GM12878 (cell line): ENCODE measurements around the gene ARAP1. TPM values are rescaled to one million over a fixed set of nuclear protein-coding genes. Genes with fewer than 3 reads are reported as not detected.

Experiments
- CHD2 ChIP-seq: IDR thresholded peaks from 2 replicates; pipeline ENCODE4 v1.6.1; 2011; ENCODE audit warnings: low read depth, low read length, improper control_type of control experiment, borderline replicate concordance
- EP300 ChIP-seq, 2 experiments: fragments of 150-350 bp in 1 of 2; IDR thresholded peaks; 2 replicates each; pipeline ENCODE4 v1.6.1; 2011 to 2012; ENCODE audit warnings: low read depth in 2 of 2, low read length in 2 of 2, borderline replicate concordance in 1 of 2, improper control_type of control experiment in 1 of 2, inconsistent platforms in 1 of 2; ENCODE audit not compliant: control insufficient read depth in 1 of 2
- HDAC2 ChIP-seq: fragments of 200-600 bp; sonication (generic); IDR thresholded peaks from 2 replicates; pipeline ENCODE4 v1.6.1; 2017
- JUNB ChIP-seq: IDR thresholded peaks from 2 replicates; pipeline ENCODE4 v1.6.1; 2016; ENCODE audit warnings: antibody characterized with exemption, mild to moderate bottlenecking
- MYB ChIP-seq: fragments of 150-350 bp; IDR thresholded peaks from 2 replicates; pipeline ENCODE4 v1.6.1; 2014; ENCODE audit warnings: mild to moderate bottlenecking, low read depth, low read length, borderline replicate concordance
- NFYB ChIP-seq: IDR thresholded peaks from 2 replicates; pipeline ENCODE4 v1.6.1; 2011; ENCODE audit warnings: low read depth, mild to moderate bottlenecking, low read length, improper control_type of control experiment, moderate library complexity; ENCODE audit not compliant: insufficient read depth
- RB1 ChIP-seq: fragments of 450-650 bp; formaldehyde crosslinking; IDR thresholded peaks from 2 replicates; pipeline ENCODE4 v1.6.1; 2017; ENCODE audit warnings: mild to moderate bottlenecking, borderline replicate concordance
- SIN3A ChIP-seq: IDR thresholded peaks from 2 replicates; pipeline ENCODE4 v1.6.1; 2012; ENCODE audit warnings: low read depth, low read length, improper control_type of control experiment
- ZNF207 ChIP-seq: fragments of 450-650 bp; IDR thresholded peaks from 2 replicates; pipeline ENCODE4 v1.6.1; 2014; ENCODE audit warnings: antibody characterized with exemption, mild to moderate bottlenecking, borderline replicate concordance
- ZNF274 ChIP-seq: IDR thresholded peaks from one replicate; pipeline ENCODE4 v1.8.0; 2011; ENCODE audit not compliant: insufficient read length, insufficient read depth
- ZSCAN29 ChIP-seq: fragments of 450-650 bp; IDR thresholded peaks from 2 replicates; pipeline ENCODE4 v1.6.1; 2017; ENCODE audit warnings: mild to moderate bottlenecking, moderate library complexity
- polyA plus RNA-seq, 11 experiments: library from polyadenylated mRNA; depleted of rRNA in 4 of 11; unstranded in 6 of 11; stranded (reverse) in 5 of 11; fragments of >200 nt; fragmentation: Nextera tagmentation in 4 of 11; fragmentation: Illumina TruSeq in 1 of 11; extraction: Ambion mirVana in 4 of 11; extraction: Trizol in 1 of 11; gene quantifications; 1 replicate in 1 of 11; 2 replicates in 10 of 11; pipeline versions ENCODE4 v1.2.1 to v1.2.3, GENCODE V29; 2011 to 2016; ENCODE audit warnings: inconsistent platforms in 2 of 11, missing spikeins in 2 of 11, low read depth in 1 of 11
- total RNA-seq, 4 experiments: library from RNA; depleted of rRNA in 3 of 4; stranded (reverse); fragments of >200 nt in 3 of 4; fragmentation: Illumina TruSeq in 1 of 4; extraction: Trizol in 1 of 4; gene quantifications; 2 replicates each; pipeline versions ENCODE4 v1.2.1 to v1.2.3, GENCODE V29; 2013 to 2021
- TF ChIP-seq, protein P1 (sequence below): IDR thresholded peaks from 2 replicates; pipeline ENCODE4 v1.6.1; 2012; ENCODE audit warnings: low read depth, low read length, improper control_type of control experiment
- TF ChIP-seq, protein P2 (sequence below): fragments of 450-650 bp; IDR thresholded peaks from 2 replicates; pipeline ENCODE4 v1.6.1; 2018; ENCODE audit warnings: borderline replicate concordance, mild to moderate bottlenecking; ENCODE audit not compliant: partially characterized antibody
- TF ChIP-seq, protein P3 (sequence below): fragments of 450-650 bp; IDR thresholded peaks from 2 replicates; pipeline ENCODE4 v1.6.1; 2016; ENCODE audit warnings: mild to moderate bottlenecking
- TF ChIP-seq, protein P4 (sequence below): fragments of 450-650 bp; IDR thresholded peaks from 2 replicates; pipeline ENCODE4 v1.6.1; 2016; ENCODE audit warnings: mild to moderate bottlenecking
- TF ChIP-seq, protein P5 (sequence below): IDR thresholded peaks from 2 replicates; pipeline ENCODE4 v1.6.1; 2012; ENCODE audit warnings: mild to moderate bottlenecking, low read depth, low read length
- TF ChIP-seq, protein P6 (sequence below): IDR thresholded peaks from 2 replicates; pipeline ENCODE4 v1.6.1; 2012; ENCODE audit warnings: low read length, inconsistent platforms

Gene ARAP1
- total and polyA plus RNA-seq, 10 of the 15 experiments (the other 5 are each of a cell fraction or from before 2014, with no cell fraction given), result 0.55 to 102 (median 51.0) TPM

DNA sequence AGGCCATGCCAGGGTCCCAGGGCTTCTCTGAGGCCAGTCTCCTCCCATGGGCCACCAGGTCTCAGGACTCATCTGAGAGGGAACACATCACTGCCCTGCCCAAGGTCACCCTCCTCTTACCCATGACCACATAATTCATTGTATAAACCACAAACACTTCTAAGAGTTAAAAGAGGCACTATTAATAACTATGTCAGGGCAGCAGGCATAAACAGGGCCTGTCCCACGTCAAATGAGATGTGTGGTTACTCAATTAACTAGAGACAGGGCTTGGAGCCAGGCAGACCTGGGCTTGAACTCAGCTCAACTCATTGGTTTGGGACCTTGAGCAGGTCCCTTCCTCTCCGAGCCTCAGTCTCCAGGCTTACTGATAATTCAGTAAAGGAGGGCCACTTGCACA lies 33.1 kb downstream of the ARAP1 start (continued):
- TF ChIP-seq, protein P1, sequence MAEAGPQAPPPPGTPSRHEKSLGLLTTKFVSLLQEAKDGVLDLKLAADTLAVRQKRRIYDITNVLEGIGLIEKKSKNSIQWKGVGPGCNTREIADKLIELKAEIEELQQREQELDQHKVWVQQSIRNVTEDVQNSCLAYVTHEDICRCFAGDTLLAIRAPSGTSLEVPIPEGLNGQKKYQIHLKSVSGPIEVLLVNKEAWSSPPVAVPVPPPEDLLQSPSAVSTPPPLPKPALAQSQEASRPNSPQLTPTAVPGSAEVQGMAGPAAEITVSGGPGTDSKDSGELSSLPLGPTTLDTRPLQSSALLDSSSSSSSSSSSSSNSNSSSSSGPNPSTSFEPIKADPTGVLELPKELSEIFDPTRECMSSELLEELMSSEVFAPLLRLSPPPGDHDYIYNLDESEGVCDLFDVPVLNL, result no peak
- TF ChIP-seq, protein P2, sequence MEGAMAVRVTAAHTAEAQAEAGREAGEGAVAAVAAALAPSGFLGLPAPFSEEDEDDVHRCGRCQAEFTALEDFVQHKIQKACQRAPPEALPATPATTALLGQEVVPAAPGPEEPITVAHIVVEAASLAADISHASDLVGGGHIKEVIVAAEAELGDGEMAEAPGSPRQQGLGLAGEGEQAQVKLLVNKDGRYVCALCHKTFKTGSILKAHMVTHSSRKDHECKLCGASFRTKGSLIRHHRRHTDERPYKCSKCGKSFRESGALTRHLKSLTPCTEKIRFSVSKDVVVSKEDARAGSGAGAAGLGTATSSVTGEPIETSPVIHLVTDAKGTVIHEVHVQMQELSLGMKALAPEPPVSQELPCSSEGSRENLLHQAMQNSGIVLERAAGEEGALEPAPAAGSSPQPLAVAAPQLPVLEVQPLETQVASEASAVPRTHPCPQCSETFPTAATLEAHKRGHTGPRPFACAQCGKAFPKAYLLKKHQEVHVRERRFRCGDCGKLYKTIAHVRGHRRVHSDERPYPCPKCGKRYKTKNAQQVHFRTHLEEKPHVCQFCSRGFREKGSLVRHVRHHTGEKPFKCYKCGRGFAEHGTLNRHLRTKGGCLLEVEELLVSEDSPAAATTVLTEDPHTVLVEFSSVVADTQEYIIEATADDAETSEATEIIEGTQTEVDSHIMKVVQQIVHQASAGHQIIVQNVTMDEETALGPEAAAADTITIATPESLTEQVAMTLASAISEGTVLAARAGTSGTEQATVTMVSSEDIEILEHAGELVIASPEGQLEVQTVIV, result no peak
- TF ChIP-seq, protein P3, sequence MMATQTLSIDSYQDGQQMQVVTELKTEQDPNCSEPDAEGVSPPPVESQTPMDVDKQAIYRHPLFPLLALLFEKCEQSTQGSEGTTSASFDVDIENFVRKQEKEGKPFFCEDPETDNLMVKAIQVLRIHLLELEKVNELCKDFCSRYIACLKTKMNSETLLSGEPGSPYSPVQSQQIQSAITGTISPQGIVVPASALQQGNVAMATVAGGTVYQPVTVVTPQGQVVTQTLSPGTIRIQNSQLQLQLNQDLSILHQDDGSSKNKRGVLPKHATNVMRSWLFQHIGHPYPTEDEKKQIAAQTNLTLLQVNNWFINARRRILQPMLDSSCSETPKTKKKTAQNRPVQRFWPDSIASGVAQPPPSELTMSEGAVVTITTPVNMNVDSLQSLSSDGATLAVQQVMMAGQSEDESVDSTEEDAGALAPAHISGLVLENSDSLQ, result peak; percentile 58; the same call in 1 of the 2 replicates
- no peak for TF ChIP-seq ZNF274
- no peak for TF ChIP-seq RB1
- no peak for TF ChIP-seq CHD2
- TF ChIP-seq JUNB, result no peak
- TF ChIP-seq, protein P4, sequence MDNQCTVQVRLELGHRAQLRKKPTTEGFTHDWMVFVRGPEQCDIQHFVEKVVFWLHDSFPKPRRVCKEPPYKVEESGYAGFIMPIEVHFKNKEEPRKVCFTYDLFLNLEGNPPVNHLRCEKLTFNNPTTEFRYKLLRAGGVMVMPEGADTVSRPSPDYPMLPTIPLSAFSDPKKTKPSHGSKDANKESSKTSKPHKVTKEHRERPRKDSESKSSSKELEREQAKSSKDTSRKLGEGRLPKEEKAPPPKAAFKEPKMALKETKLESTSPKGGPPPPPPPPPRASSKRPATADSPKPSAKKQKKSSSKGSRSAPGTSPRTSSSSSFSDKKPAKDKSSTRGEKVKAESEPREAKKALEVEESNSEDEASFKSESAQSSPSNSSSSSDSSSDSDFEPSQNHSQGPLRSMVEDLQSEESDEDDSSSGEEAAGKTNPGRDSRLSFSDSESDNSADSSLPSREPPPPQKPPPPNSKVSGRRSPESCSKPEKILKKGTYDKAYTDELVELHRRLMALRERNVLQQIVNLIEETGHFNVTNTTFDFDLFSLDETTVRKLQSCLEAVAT, result peak; percentile 36; the same call in 1 of the 2 replicates
- TF ChIP-seq HDAC2, result no peak
- TF ChIP-seq, protein P5, sequence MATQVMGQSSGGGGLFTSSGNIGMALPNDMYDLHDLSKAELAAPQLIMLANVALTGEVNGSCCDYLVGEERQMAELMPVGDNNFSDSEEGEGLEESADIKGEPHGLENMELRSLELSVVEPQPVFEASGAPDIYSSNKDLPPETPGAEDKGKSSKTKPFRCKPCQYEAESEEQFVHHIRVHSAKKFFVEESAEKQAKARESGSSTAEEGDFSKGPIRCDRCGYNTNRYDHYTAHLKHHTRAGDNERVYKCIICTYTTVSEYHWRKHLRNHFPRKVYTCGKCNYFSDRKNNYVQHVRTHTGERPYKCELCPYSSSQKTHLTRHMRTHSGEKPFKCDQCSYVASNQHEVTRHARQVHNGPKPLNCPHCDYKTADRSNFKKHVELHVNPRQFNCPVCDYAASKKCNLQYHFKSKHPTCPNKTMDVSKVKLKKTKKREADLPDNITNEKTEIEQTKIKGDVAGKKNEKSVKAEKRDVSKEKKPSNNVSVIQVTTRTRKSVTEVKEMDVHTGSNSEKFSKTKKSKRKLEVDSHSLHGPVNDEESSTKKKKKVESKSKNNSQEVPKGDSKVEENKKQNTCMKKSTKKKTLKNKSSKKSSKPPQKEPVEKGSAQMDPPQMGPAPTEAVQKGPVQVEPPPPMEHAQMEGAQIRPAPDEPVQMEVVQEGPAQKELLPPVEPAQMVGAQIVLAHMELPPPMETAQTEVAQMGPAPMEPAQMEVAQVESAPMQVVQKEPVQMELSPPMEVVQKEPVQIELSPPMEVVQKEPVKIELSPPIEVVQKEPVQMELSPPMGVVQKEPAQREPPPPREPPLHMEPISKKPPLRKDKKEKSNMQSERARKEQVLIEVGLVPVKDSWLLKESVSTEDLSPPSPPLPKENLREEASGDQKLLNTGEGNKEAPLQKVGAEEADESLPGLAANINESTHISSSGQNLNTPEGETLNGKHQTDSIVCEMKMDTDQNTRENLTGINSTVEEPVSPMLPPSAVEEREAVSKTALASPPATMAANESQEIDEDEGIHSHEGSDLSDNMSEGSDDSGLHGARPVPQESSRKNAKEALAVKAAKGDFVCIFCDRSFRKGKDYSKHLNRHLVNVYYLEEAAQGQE, result no peak
- TF ChIP-seq ZSCAN29, result no peak
- no peak for TF ChIP-seq SIN3A
- TF ChIP-seq EP300 (IDR thresholded peaks at IDR 0.05; ENCODE audit: borderline replicate concordance in 1 of 2, control insufficient read depth in 1 of 2, low read depth in 2 of 2, low read length in 2 of 2), result 0 out of 4 replicates have a peak, but pooled peaks of 1 of the 2 experiments have one; percentile 17
- TF ChIP-seq NFYB, result no peak
- 0 out of 2 replicates have a peak, but pooled peaks have one; percentile 39 for TF ChIP-seq ZNF207
- TF ChIP-seq, protein P6, sequence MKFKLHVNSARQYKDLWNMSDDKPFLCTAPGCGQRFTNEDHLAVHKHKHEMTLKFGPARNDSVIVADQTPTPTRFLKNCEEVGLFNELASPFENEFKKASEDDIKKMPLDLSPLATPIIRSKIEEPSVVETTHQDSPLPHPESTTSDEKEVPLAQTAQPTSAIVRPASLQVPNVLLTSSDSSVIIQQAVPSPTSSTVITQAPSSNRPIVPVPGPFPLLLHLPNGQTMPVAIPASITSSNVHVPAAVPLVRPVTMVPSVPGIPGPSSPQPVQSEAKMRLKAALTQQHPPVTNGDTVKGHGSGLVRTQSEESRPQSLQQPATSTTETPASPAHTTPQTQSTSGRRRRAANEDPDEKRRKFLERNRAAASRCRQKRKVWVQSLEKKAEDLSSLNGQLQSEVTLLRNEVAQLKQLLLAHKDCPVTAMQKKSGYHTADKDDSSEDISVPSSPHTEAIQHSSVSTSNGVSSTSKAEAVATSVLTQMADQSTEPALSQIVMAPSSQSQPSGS, result no peak
- TF ChIP-seq MYB, result no peak
